Measurements from ENCODE around the gene REEP3.

- TF ChIP-seq, protein P1, sequence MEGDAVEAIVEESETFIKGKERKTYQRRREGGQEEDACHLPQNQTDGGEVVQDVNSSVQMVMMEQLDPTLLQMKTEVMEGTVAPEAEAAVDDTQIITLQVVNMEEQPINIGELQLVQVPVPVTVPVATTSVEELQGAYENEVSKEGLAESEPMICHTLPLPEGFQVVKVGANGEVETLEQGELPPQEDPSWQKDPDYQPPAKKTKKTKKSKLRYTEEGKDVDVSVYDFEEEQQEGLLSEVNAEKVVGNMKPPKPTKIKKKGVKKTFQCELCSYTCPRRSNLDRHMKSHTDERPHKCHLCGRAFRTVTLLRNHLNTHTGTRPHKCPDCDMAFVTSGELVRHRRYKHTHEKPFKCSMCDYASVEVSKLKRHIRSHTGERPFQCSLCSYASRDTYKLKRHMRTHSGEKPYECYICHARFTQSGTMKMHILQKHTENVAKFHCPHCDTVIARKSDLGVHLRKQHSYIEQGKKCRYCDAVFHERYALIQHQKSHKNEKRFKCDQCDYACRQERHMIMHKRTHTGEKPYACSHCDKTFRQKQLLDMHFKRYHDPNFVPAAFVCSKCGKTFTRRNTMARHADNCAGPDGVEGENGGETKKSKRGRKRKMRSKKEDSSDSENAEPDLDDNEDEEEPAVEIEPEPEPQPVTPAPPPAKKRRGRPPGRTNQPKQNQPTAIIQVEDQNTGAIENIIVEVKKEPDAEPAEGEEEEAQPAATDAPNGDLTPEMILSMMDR (IDR thresholded peaks at IDR 0.05; ENCODE audit: borderline replicate concordance, extremely low read depth, low read length, poor library complexity, severe bottlenecking): no peak
- TF ChIP-seq EZH2 (IDR thresholded peaks at IDR 0.05; ENCODE audit: borderline replicate concordance, low read depth, low read length, severe bottlenecking): no peak
Measured at GRCh38 chr10:63503395-63503794, 17.8 kb upstream of the REEP3 start.

Data from DND-41 (cell line).